Measurements from ENCODE around the gene HAX1.

GRCh38 chr1:154290921-154291320 is 18.5 kb downstream of the HAX1 start:
- no peak for TF ChIP-seq CTCF (IDR thresholded peaks at IDR 0.05; ENCODE audit: poor library complexity)
- TF ChIP-seq EZH2 (IDR thresholded peaks at IDR 0.05; ENCODE audit: borderline replicate concordance): no peak
